ENCODE data around the gene FAM227A.
"Not testable (repeated sequence)": the region's sequence is repeated elsewhere in the genome, so short reads cannot be mapped to it uniquely, and the experiment has no call there.

FAM227A gene

GRCh38 chr22:38655519-38656255, 505 bp downstream of the FAM227A start:
- H3K9ac ChIP-seq (ENCODE audit: low read length), result peak overlapping the region; percentile 94
- H3K4me3 ChIP-seq (ENCODE audit: low read length), result peak overlapping the region; percentile 85
- H3K36me3 ChIP-seq (ENCODE audit: control insufficient read depth, low read depth, low read length), result no peaks in the 10 kb centered on the region
- H3K9me3 ChIP-seq (ENCODE audit: control insufficient read depth, low read depth, low read length), result no peaks in the 10 kb centered on the region
- peaks cover 8% of the 10 kb centered on the region for H3K4me1 ChIP-seq (ENCODE audit: control insufficient read depth, low read depth, low read length)
- no peaks in the 10 kb centered on the region for H3K27me3 ChIP-seq (ENCODE audit: control insufficient read depth, insufficient read depth, low read length)
- peak overlapping the region; percentile 99 for H3K27ac ChIP-seq (ENCODE audit: low read length)

- Histone ChIP-seq H3K9ac (ENCODE audit: low read length) (no peak overlapping the region), H3K27me3 (ENCODE audit: control insufficient read depth, insufficient read depth, low read length) (no peaks in the 10 kb centered on the region), H3K4me1 (ENCODE audit: control insufficient read depth, low read depth, low read length) (peaks cover 8% of the 10 kb centered on the region), H3K36me3 (ENCODE audit: control insufficient read depth, low read depth, low read length) (no peaks in the 10 kb centered on the region), H3K4me3 (ENCODE audit: low read length) (no peak overlapping the region), H3K27ac (ENCODE audit: low read length) (no peak overlapping the region), H3K9me3 (ENCODE audit: control insufficient read depth, low read depth, low read length) (no peaks in the 10 kb centered on the region)
Observed at GRCh38 chr22:38653741-38654140, 2.5 kb downstream of the FAM227A start.

GRCh38 chr22:38652859-38653258, 3.3 kb downstream of the FAM227A start:
- Histone ChIP-seq H3K36me3 (ENCODE audit: control insufficient read depth, low read depth, low read length) (peaks cover 1% of the 10 kb centered on the region), H3K4me1 (ENCODE audit: control insufficient read depth, low read depth, low read length) (peaks cover 8% of the 10 kb centered on the region), H3K4me3 (ENCODE audit: low read length) (no peak overlapping the region), H3K27ac (ENCODE audit: low read length) (no peak overlapping the region), H3K9ac (ENCODE audit: low read length) (no peak overlapping the region), H3K9me3 (ENCODE audit: control insufficient read depth, low read depth, low read length) (no peaks in the 10 kb centered on the region), H3K27me3 (ENCODE audit: control insufficient read depth, insufficient read depth, low read length) (no peaks in the 10 kb centered on the region)

GRCh38 chr22:38649841-38650522, 6.2 kb downstream of the FAM227A start:
- Histone ChIP-seq H3K9ac (ENCODE audit: low read length) (no peak overlapping the region), H3K36me3 (ENCODE audit: control insufficient read depth, low read depth, low read length) (peaks cover 4% of the 10 kb centered on the region), H3K4me3 (ENCODE audit: low read length) (no peak overlapping the region), H3K9me3 (ENCODE audit: control insufficient read depth, low read depth, low read length) (no peaks in the 10 kb centered on the region), H3K4me1 (ENCODE audit: control insufficient read depth, low read depth, low read length) (no peaks in the 10 kb centered on the region), H3K27ac (ENCODE audit: low read length) (no peak overlapping the region), H3K27me3 (ENCODE audit: control insufficient read depth, insufficient read depth, low read length) (no peaks in the 10 kb centered on the region)

GRCh38 chr22:38645430-38645829, 10.8 kb downstream of the FAM227A start:
- Histone ChIP-seq H3K27me3 (ENCODE audit: control insufficient read depth, insufficient read depth, low read length) (no peaks in the 10 kb centered on the region), H3K4me1 (ENCODE audit: control insufficient read depth, low read depth, low read length) (no peaks in the 10 kb centered on the region), H3K27ac (ENCODE audit: low read length) (no peak overlapping the region), H3K4me3 (ENCODE audit: low read length) (no peak overlapping the region), H3K9me3 (ENCODE audit: control insufficient read depth, low read depth, low read length) (no peaks in the 10 kb centered on the region), H3K36me3 (ENCODE audit: control insufficient read depth, low read depth, low read length) (peaks cover 9% of the 10 kb centered on the region), H3K9ac (ENCODE audit: low read length) (no peak overlapping the region)

- H3K4me3 ChIP-seq (ENCODE audit: low read length); H3K4me1 ChIP-seq (ENCODE audit: control insufficient read depth, low read depth, low read length); H3K27ac ChIP-seq (ENCODE audit: low read length); H3K27me3 ChIP-seq (ENCODE audit: control insufficient read depth, insufficient read depth, low read length); H3K9ac ChIP-seq (ENCODE audit: low read length); H3K36me3 ChIP-seq (ENCODE audit: control insufficient read depth, low read depth, low read length); H3K9me3 ChIP-seq (ENCODE audit: control insufficient read depth, low read depth, low read length): not testable (repeated sequence)
Observed at GRCh38 chr22:38644245-38644644, 11.9 kb downstream of the FAM227A start.

- H3K27me3 ChIP-seq (ENCODE audit: control insufficient read depth, insufficient read depth, low read length), result no peaks in the 10 kb centered on the region
- H3K27ac ChIP-seq (ENCODE audit: low read length), result no peak overlapping the region
- peaks cover 22% of the 10 kb centered on the region for H3K36me3 ChIP-seq (ENCODE audit: control insufficient read depth, low read depth, low read length)
- H3K9me3 ChIP-seq (ENCODE audit: control insufficient read depth, low read depth, low read length), result no peaks in the 10 kb centered on the region
- no peak overlapping the region for H3K4me3 ChIP-seq (ENCODE audit: low read length)
- no peaks in the 10 kb centered on the region for H3K4me1 ChIP-seq (ENCODE audit: control insufficient read depth, low read depth, low read length)
- H3K9ac ChIP-seq (ENCODE audit: low read length), result no peak overlapping the region
Observed at GRCh38 chr22:38641476-38642040, 14.6 kb downstream of the FAM227A start.

GRCh38 chr22:38638728-38639127, 17.5 kb downstream of the FAM227A start:
- Histone ChIP-seq H3K27me3 (ENCODE audit: control insufficient read depth, insufficient read depth, low read length) (no peaks in the 10 kb centered on the region), H3K36me3 (ENCODE audit: control insufficient read depth, low read depth, low read length) (peaks cover 32% of the 10 kb centered on the region), H3K9ac (ENCODE audit: low read length) (no peak overlapping the region), H3K27ac (ENCODE audit: low read length) (no peak overlapping the region), H3K4me1 (ENCODE audit: control insufficient read depth, low read depth, low read length) (no peaks in the 10 kb centered on the region), H3K9me3 (ENCODE audit: control insufficient read depth, low read depth, low read length) (no peaks in the 10 kb centered on the region), H3K4me3 (ENCODE audit: low read length) (no peak overlapping the region)

GRCh38 chr22:38638216-38638615, 18.0 kb downstream of the FAM227A start:
- Histone ChIP-seq H3K27ac (ENCODE audit: low read length) (no peak overlapping the region), H3K9ac (ENCODE audit: low read length) (no peak overlapping the region), H3K27me3 (ENCODE audit: control insufficient read depth, insufficient read depth, low read length) (no peaks in the 10 kb centered on the region), H3K4me1 (ENCODE audit: control insufficient read depth, low read depth, low read length) (no peaks in the 10 kb centered on the region), H3K36me3 (ENCODE audit: control insufficient read depth, low read depth, low read length) (peaks cover 32% of the 10 kb centered on the region), H3K4me3 (ENCODE audit: low read length) (no peak overlapping the region), H3K9me3 (ENCODE audit: control insufficient read depth, low read depth, low read length) (no peaks in the 10 kb centered on the region)

GRCh38 chr22:38632528-38632927, 23.7 kb downstream of the FAM227A start:
- Histone ChIP-seq H3K9me3 (ENCODE audit: control insufficient read depth, low read depth, low read length) (no peaks in the 10 kb centered on the region), H3K27me3 (ENCODE audit: control insufficient read depth, insufficient read depth, low read length) (no peaks in the 10 kb centered on the region), H3K4me3 (ENCODE audit: low read length) (no peak overlapping the region), H3K9ac (ENCODE audit: low read length) (no peak overlapping the region), H3K36me3 (ENCODE audit: control insufficient read depth, low read depth, low read length) (peaks cover 40% of the 10 kb centered on the region), H3K27ac (ENCODE audit: low read length) (no peak overlapping the region), H3K4me1 (ENCODE audit: control insufficient read depth, low read depth, low read length) (no peaks in the 10 kb centered on the region)

GRCh38 chr22:38631724-38632123, 24.5 kb downstream of the FAM227A start:
- peaks cover 33% of the 10 kb centered on the region for H3K36me3 ChIP-seq (ENCODE audit: control insufficient read depth, low read depth, low read length)
- H3K27ac ChIP-seq (ENCODE audit: low read length), result no peak overlapping the region
- H3K9me3 ChIP-seq (ENCODE audit: control insufficient read depth, low read depth, low read length), result no peaks in the 10 kb centered on the region
- H3K27me3 ChIP-seq (ENCODE audit: control insufficient read depth, insufficient read depth, low read length), result no peaks in the 10 kb centered on the region
- no peaks in the 10 kb centered on the region for H3K4me1 ChIP-seq (ENCODE audit: control insufficient read depth, low read depth, low read length)
- no peak overlapping the region for H3K4me3 ChIP-seq (ENCODE audit: low read length)
- no peak overlapping the region for H3K9ac ChIP-seq (ENCODE audit: low read length)

Data from iPS-18a (cell line).